Neural cell (in vitro differentiated cells): ENCODE measurements around the gene CXCR3. TPM values are rescaled to one million over a fixed set of nuclear protein-coding genes. Genes with fewer than 3 reads are reported as not detected.

Experiments
- H2AFZ ChIP-seq: fragments of 200-600, 300-800 bp; sonication (generic), shearing (Covaris generic); 2 replicates; pipeline ENCODE4 v1.6.0; 2014; ENCODE audit warnings: low read depth, mild to moderate bottlenecking, antibody characterized with exemption, low read length, moderate library complexity
- H3F3A ChIP-seq: fragments of 200-600 bp; shearing (Covaris generic); 2 replicates; pipeline ENCODE4 v1.6.1; 2016; ENCODE audit warnings: mild to moderate bottlenecking, moderate library complexity, mixed read lengths, antibody characterized with exemption, low read length; ENCODE audit not compliant: insufficient read depth, poor library complexity, severe bottlenecking
- H3K27ac ChIP-seq: fragments of 200-600, 300-800 bp; sonication (generic), shearing (Covaris generic); 2 replicates; pipeline ENCODE4 v1.5.1; 2014; ENCODE audit warnings: mild to moderate bottlenecking, low read length, moderate library complexity
- H3K27me3 ChIP-seq: fragments of 300-800, 200-600 bp; sonication (generic), shearing (Covaris generic); 2 replicates; pipeline ENCODE4 v1.6.0; 2014; ENCODE audit warnings: mild to moderate bottlenecking, low read depth, low read length, moderate library complexity; ENCODE audit not compliant: insufficient read depth
- H3K36me3 ChIP-seq: fragments of 300-800, 200-600 bp; sonication (generic), shearing (Covaris generic); 2 replicates; pipeline ENCODE4 v1.5.1; 2014; ENCODE audit warnings: mild to moderate bottlenecking, antibody characterized with exemption, low read length, moderate library complexity; ENCODE audit not compliant: insufficient read depth
- H3K4me2 ChIP-seq: fragments of 300-800, 200-600 bp; sonication (generic), shearing (Covaris generic); 2 replicates; pipeline ENCODE4 v1.6.0; 2014; ENCODE audit warnings: mild to moderate bottlenecking, low read length
- H3K4me3 ChIP-seq: fragments of 300-800, 200-600 bp; sonication (generic), shearing (Covaris generic); 2 replicates; pipeline ENCODE4 v1.5.1; 2014; ENCODE audit warnings: mild to moderate bottlenecking, low read length, moderate library complexity
- H3K79me2 ChIP-seq: fragments of 200-600 bp; shearing (Covaris generic); replicated peaks from 2 replicates; pipeline ENCODE4 v1.6.0; 2014; ENCODE audit warnings: mild to moderate bottlenecking, low read length, moderate library complexity; ENCODE audit not compliant: insufficient read depth
- H3K9ac ChIP-seq: fragments of 300-800, 200-600 bp; sonication (generic), shearing (Covaris generic); 2 replicates; pipeline ENCODE4 v1.6.1; 2016; ENCODE audit warnings: mild to moderate bottlenecking, low read length, mixed read lengths
- H3K9me2 ChIP-seq: fragments of 200-600 bp; shearing (Covaris generic); 2 replicates; pipeline ENCODE4 v1.6.1; 2016; ENCODE audit warnings: mild to moderate bottlenecking, low read length, mixed read lengths; ENCODE audit not compliant: insufficient read depth
- H3K9me3 ChIP-seq: fragments of 200-600, 300-800 bp; sonication (generic), shearing (Covaris generic); 2 replicates; pipeline ENCODE4 v1.6.1; 2016; ENCODE audit warnings: mild to moderate bottlenecking, mixed run types, low read length, moderate library complexity, mixed read lengths
- H4K20me1 ChIP-seq: fragments of 200-600 bp; shearing (Covaris generic); 2 replicates; pipeline ENCODE4 v1.6.1; 2016; ENCODE audit warnings: mild to moderate bottlenecking, mixed run types; ENCODE audit not compliant: insufficient read depth
- EP300 ChIP-seq: fragments of 450-650 bp; conservative IDR thresholded peaks from 2 replicates; pipeline ENCODE4 v1.6.1; 2014; ENCODE audit warnings: antibody characterized with exemption, mild to moderate bottlenecking, moderate library complexity; ENCODE audit not compliant: poor library complexity, severe bottlenecking
- EZH2 ChIP-seq: fragments of 200-600, 300-800 bp; shearing (Covaris generic), sonication (generic); IDR thresholded peaks from 2 replicates; pipeline ENCODE4 v1.6.1; 2014; ENCODE audit warnings: antibody characterized with exemption, low read length, borderline replicate concordance, mild to moderate bottlenecking; ENCODE audit not compliant: insufficient read depth, poor library complexity, severe bottlenecking
- MXI1 ChIP-seq: fragments of 450-650 bp; conservative IDR thresholded peaks from 2 replicates; pipeline ENCODE4 v1.6.1; 2014; ENCODE audit warnings: antibody characterized with exemption, mild to moderate bottlenecking; ENCODE audit not compliant: poor library complexity, severe bottlenecking
- POLR2AphosphoS5 ChIP-seq: IDR thresholded peaks from 2 replicates; pipeline ENCODE4 v1.6.1; 2012
- RAD21 ChIP-seq: fragments of 450-650 bp; conservative IDR thresholded peaks from 2 replicates; pipeline ENCODE4 v1.6.1; 2014; ENCODE audit warnings: antibody characterized with exemption, mild to moderate bottlenecking, moderate library complexity
- REST ChIP-seq: IDR thresholded peaks from 2 replicates; pipeline ENCODE4 v1.6.1; 2012; ENCODE audit warnings: borderline replicate concordance
- SMC3 ChIP-seq: fragments of 450-650 bp; conservative IDR thresholded peaks from 2 replicates; pipeline ENCODE4 v1.6.1; 2014; ENCODE audit warnings: antibody characterized with exemption, mild to moderate bottlenecking, moderate library complexity; ENCODE audit not compliant: poor library complexity
- TAF1 ChIP-seq: IDR thresholded peaks from 2 replicates; pipeline ENCODE4 v1.6.1; 2012; ENCODE audit warnings: low read depth
- polyA plus RNA-seq: library from polyadenylated mRNA; depleted of rRNA; stranded (reverse); fragments of >200 nt; gene quantifications from 2 replicates; pipeline ENCODE4 v1.2.3, GENCODE V29; 2014
- TF ChIP-seq, protein P1 (sequence below): fragments of 450-650 bp; IDR thresholded peaks from 2 replicates; pipeline ENCODE4 v1.5.1; 2014; ENCODE audit warnings: antibody characterized with exemption, mild to moderate bottlenecking, moderate library complexity; ENCODE audit not compliant: poor library complexity, severe bottlenecking

Gene CXCR3
- polyA plus RNA-seq, 1 donor from 2014 or later, result not detected

DNA sequence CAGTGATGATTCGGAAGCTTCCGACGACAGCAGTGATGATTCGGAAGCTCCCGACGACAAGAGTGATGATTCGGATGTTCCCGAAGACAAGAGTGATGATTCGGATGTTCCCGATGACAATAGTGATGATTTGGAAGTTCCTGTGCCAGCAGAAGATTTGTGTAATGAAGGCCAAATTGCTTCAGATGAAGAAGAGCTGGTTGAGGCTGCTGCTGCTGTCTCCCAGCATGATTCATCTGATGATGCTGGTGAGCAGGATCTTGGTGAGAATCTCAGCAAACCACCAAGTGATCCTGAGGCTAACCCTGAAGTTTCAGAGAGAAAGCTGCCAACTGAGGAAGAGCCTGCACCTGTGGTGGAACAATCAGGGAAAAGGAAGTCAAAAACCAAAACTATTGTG lies 14.2 kb downstream of the CXCR3 start:
- TF ChIP-seq SMC3 (no peak), EP300 (no peak), TAF1 (no peak), RAD21 (no peak), REST (no peak), POLR2AphosphoS5 (no peak), MXI1 (no peak), EZH2 (no peak)
- TF ChIP-seq, protein P1, sequence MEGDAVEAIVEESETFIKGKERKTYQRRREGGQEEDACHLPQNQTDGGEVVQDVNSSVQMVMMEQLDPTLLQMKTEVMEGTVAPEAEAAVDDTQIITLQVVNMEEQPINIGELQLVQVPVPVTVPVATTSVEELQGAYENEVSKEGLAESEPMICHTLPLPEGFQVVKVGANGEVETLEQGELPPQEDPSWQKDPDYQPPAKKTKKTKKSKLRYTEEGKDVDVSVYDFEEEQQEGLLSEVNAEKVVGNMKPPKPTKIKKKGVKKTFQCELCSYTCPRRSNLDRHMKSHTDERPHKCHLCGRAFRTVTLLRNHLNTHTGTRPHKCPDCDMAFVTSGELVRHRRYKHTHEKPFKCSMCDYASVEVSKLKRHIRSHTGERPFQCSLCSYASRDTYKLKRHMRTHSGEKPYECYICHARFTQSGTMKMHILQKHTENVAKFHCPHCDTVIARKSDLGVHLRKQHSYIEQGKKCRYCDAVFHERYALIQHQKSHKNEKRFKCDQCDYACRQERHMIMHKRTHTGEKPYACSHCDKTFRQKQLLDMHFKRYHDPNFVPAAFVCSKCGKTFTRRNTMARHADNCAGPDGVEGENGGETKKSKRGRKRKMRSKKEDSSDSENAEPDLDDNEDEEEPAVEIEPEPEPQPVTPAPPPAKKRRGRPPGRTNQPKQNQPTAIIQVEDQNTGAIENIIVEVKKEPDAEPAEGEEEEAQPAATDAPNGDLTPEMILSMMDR, result no peak
- H3F3A ChIP-seq, result no peaks in the 10 kb centered on the region
- H4K20me1 ChIP-seq, result no peaks in the 10 kb centered on the region
- no peaks in the 10 kb centered on the region for H3K9me3 ChIP-seq
- H3K4me2 ChIP-seq, result no peak overlapping the region
- H3K36me3 ChIP-seq, result no peaks in the 10 kb centered on the region
- no peaks in the 10 kb centered on the region for H3K79me2 ChIP-seq
- H3K9me2 ChIP-seq, result no peaks in the 10 kb centered on the region
- H2AFZ ChIP-seq, result no peak overlapping the region
- no peaks in the 10 kb centered on the region for H3K27me3 ChIP-seq
- no peak overlapping the region for H3K27ac ChIP-seq
- no peak overlapping the region for H3K4me3 ChIP-seq
- H3K9ac ChIP-seq, result no peak overlapping the region

DNA sequence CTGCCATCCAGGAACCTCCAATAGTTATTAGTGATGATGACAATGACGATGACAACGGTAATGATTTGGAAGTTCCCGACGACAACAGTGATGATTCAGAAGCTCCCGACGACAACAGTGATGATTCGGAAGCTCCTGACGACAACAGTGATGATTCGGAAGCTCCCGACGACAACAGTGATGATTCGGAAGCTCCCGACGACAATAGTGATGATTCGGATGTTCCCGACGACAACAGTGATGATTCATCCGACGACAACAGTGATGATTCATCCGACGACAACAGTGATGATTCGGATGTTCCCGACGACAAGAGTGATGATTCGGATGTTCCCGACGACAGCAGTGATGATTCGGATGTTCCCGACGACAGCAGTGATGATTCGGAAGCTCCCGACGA lies 14.7 kb downstream of the CXCR3 start:
- Histone ChIP-seq H3K4me3 (no peak overlapping the region), H3K27ac (no peak overlapping the region), H3K27me3 (no peaks in the 10 kb centered on the region), H3K4me2 (no peak overlapping the region), H3K36me3 (no peaks in the 10 kb centered on the region), H3F3A (no peaks in the 10 kb centered on the region), H3K9me3 (no peaks in the 10 kb centered on the region), H2AFZ (no peak overlapping the region), H3K9ac (no peak overlapping the region), H3K79me2 (no peaks in the 10 kb centered on the region), H3K9me2 (no peaks in the 10 kb centered on the region), H4K20me1 (no peaks in the 10 kb centered on the region)
- TF ChIP-seq TAF1 (no peak), MXI1 (no peak), SMC3 (no peak), POLR2AphosphoS5 (no peak), RAD21 (no peak), EP300 (no peak), REST (no peak), EZH2 (no peak)
- TF ChIP-seq, protein P1, result no peak
